MCF 10A (cell line): ENCODE results near the gene CRIP1. TPM values are rescaled to one million over a fixed set of nuclear protein-coding genes. Genes with fewer than 3 reads are reported as not detected.
A peak's percentile ranks its signal among the peaks of the same experiment; 100 is the strongest.

Experiments used
- Bru-seq: library from RNA; stranded (reverse); fragments of 400-500 nt; gene quantifications from one replicate; lab custom pipeline; 2021; lab: Mats Ljungman, UMichigan
- BruChase-seq, 2 experiments: library from RNA; stranded (reverse); fragments of 400-500 nt; gene quantifications; one replicate each; lab custom pipeline; 2021; lab: Mats Ljungman, UMichigan
- BruUV-seq: library from RNA; stranded (reverse); fragments of 400-500 nt; replicated peaks from 2 replicates; lab custom pipeline; 2021; lab: Mats Ljungman, UMichigan
- CTCF ChIA-PET: fragments of 300-600 bp; sonication (Branson Sonifier 250); formaldehyde crosslinking; extraction: SDS; loops from one replicate; lab custom pipeline; 2021; ENCODE audit warnings: antibody characterized with exemption, inconsistent platforms; lab: Yijun Ruan, JAX
- POLR2A ChIA-PET: fragments of 300-600, 350-650 bp; sonication (Branson Sonifier 250); formaldehyde crosslinking; extraction: SDS; loops from one replicate; lab custom pipeline; 2020; ENCODE audit warnings: antibody characterized with exemption, inconsistent platforms; lab: Yijun Ruan, JAX
- DNase-seq: peaks from one replicate; pipeline ENCODE4 v3.0.0-alpha.2; 2018; ENCODE audit not compliant: unreplicated experiment
- H3K27ac Mint-ChIP-seq: one replicate; pipeline ENCODE4 v1.8.0; 2022; ENCODE audit warnings: mild to moderate bottlenecking, low read depth, mixed read lengths; ENCODE audit not compliant: unreplicated experiment
- H3K27me3 Mint-ChIP-seq: one replicate; pipeline ENCODE4 v1.8.0; 2022; ENCODE audit warnings: mixed read lengths; ENCODE audit not compliant: insufficient read depth, unreplicated experiment
- H3K36me3 Mint-ChIP-seq: one replicate; pipeline ENCODE4 v1.8.0; 2022; ENCODE audit warnings: mild to moderate bottlenecking, moderate library complexity, mixed read lengths; ENCODE audit not compliant: insufficient read depth, unreplicated experiment
- H3K4me1 Mint-ChIP-seq: one replicate; pipeline ENCODE4 v1.8.0; 2022; ENCODE audit warnings: mixed read lengths; ENCODE audit not compliant: insufficient read depth, unreplicated experiment
- H3K4me3 Mint-ChIP-seq: one replicate; pipeline ENCODE4 v1.8.0; 2022; ENCODE audit warnings: mild to moderate bottlenecking, moderate library complexity, mixed read lengths; ENCODE audit not compliant: unreplicated experiment
- H3K9me3 Mint-ChIP-seq: one replicate; pipeline ENCODE4 v1.8.0; 2022; ENCODE audit warnings: mixed read lengths; ENCODE audit not compliant: unreplicated experiment
- CTCF ChIP-seq: fragments of 200-600 bp; IDR thresholded peaks from one replicate; pipeline ENCODE4 v1.8.0; 2022; ENCODE audit warnings: antibody characterized with exemption, mild to moderate bottlenecking; ENCODE audit not compliant: unreplicated experiment
- intact Hi-C: fragments of 100-400 bp; cut with micrococcal nuclease; formaldehyde crosslinking; loops from 2 replicates; pipeline ENCODE4 v1.14.1; 2022
- long read RNA-seq: library from polyadenylated mRNA; stranded (forward); transcript quantifications from one replicate; pipeline ENCODE4 v2.0.0, GENCODE V29; 2022
- total RNA-seq: library from RNA; stranded (reverse); gene quantifications from 2 replicates; pipeline ENCODE4 v1.2.3, GENCODE V29; 2022

The CRIP1 gene
- not detected in 2 replicates for total RNA-seq
- percentile 18 among the genes with signal in this experiment for Bru-seq, nascent RNA
- percentile 15 among the genes with signal in this experiment for BruChase-seq, experiment 1, labeled RNA remaining after a 6-hour chase
- percentile 23 among the genes with signal in this experiment for BruChase-seq, experiment 2, labeled RNA remaining after a 2-hour chase
- long read RNA-seq, result 0 reads

- Mint-ChIP-seq H3K27me3 (no peaks in the 10 kb centered on the region), H3K36me3 (peaks cover 14% of the 10 kb centered on the region), H3K27ac (no peak within 1 kb of the TSS), H3K9me3 (no peaks in the 10 kb centered on the region), H3K4me3 (no peak within 1 kb of the TSS), H3K4me1 (peaks cover 15% of the 10 kb centered on the region)
- no peak for DNase-seq
- ChIA-PET CTCF (interaction anchor here (0.6 to 1.1 kb wide), 2 partner anchors 13 to 116 kb away, joined by 3 to 5 read pairs; no protein-coding TSS in a partner anchor), POLR2A (no interaction called here)
- no TSS peak for BruUV-seq
- intact Hi-C loops, result no loop called here
- no peak for TF ChIP-seq CTCF
Measured at GRCh38 chr14:105486163-105486973, at the start of gene CRIP1. Gene CRIP1, plus strand, starts transcription at chr14:105486886. Its CDS starts 374 bp downstream, at chr14:105487260.

- Mint-ChIP-seq H3K36me3 (peaks cover 14% of the 10 kb centered on the region), H3K27ac (no peak overlapping the region), H3K27me3 (no peaks in the 10 kb centered on the region), H3K4me3 (no peak overlapping the region), H3K4me1 (peaks cover 15% of the 10 kb centered on the region), H3K9me3 (no peaks in the 10 kb centered on the region)
- ChIA-PET CTCF (interaction anchor here (0.6 kb wide), 1 partner anchor 1436 kb away, joined by 3 read pairs; no protein-coding TSS in a partner anchor), POLR2A (interaction anchor here (0.5 kb wide), 1 partner anchor 395 kb away, joined by 3 read pairs; no protein-coding TSS in a partner anchor)
- no peak for DNase-seq
- no peak for TF ChIP-seq CTCF
- no TSS peak for BruUV-seq
- intact Hi-C loops, result no loop called here
Measured at GRCh38 chr14:105436891-105437722, 49.6 kb upstream of the CRIP1 start.

GRCh38 chr14:105437723-105438500 is 48.8 kb upstream of the CRIP1 start:
- no peak overlapping the region for H3K27ac Mint-ChIP-seq
- no peak for DNase-seq
- BruUV-seq, result no TSS peak
- ChIA-PET CTCF (no interaction called here), POLR2A (no interaction called here)
- H3K27me3 Mint-ChIP-seq, result no peaks in the 10 kb centered on the region
- no peak for TF ChIP-seq CTCF
- H3K4me1 Mint-ChIP-seq, result peaks cover 15% of the 10 kb centered on the region
- no peaks in the 10 kb centered on the region for H3K9me3 Mint-ChIP-seq
- H3K36me3 Mint-ChIP-seq, result peaks cover 14% of the 10 kb centered on the region
- intact Hi-C loops, result no loop called here
- no peak overlapping the region for H3K4me3 Mint-ChIP-seq
